Measurements from ENCODE around the gene MAGI2.

DNA sequence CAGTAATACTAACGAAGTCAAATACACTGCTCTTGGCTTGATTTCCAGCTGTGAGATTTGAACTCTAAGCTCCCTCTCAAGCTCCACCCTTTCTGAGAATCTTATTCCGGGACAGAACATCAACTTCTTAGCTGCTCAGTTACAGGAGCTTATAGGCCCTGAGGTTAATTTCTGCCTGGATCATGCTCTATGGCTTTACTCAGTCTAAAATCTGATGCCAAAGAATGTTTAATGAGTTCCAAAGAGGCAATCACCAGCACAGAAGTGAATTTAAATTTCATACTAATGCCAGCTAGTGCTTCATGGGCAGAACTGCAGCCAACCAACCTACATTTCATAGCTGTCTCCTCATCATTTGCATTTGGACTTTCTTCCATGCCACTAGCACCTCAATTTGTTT is 707.2 kb downstream of the MAGI2 start:
- TF ChIP-seq, protein P1, sequence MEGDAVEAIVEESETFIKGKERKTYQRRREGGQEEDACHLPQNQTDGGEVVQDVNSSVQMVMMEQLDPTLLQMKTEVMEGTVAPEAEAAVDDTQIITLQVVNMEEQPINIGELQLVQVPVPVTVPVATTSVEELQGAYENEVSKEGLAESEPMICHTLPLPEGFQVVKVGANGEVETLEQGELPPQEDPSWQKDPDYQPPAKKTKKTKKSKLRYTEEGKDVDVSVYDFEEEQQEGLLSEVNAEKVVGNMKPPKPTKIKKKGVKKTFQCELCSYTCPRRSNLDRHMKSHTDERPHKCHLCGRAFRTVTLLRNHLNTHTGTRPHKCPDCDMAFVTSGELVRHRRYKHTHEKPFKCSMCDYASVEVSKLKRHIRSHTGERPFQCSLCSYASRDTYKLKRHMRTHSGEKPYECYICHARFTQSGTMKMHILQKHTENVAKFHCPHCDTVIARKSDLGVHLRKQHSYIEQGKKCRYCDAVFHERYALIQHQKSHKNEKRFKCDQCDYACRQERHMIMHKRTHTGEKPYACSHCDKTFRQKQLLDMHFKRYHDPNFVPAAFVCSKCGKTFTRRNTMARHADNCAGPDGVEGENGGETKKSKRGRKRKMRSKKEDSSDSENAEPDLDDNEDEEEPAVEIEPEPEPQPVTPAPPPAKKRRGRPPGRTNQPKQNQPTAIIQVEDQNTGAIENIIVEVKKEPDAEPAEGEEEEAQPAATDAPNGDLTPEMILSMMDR (IDR thresholded peaks at IDR 0.05 in 4 of 5, conservative IDR thresholded peaks at IDR 0.05 in 1 of 5): no peak
- TF ChIP-seq POLR2A (IDR thresholded peaks at IDR 0.05): no peak
